ENCODE data around the gene ZBP1.

ZBP1 gene

GRCh38 chr20:57595041-57596030 lies 24.9 kb downstream of the ZBP1 start:
- H3K27ac ChIP-seq, result no peak overlapping the region
- no peak for TF ChIP-seq CTCF (IDR thresholded peaks at IDR 0.05)
- TF ChIP-seq ZFX (IDR thresholded peaks at IDR 0.05; ENCODE audit: borderline replicate concordance), result no peak

GRCh38 chr20:57594092-57594951 lies 25.9 kb downstream of the ZBP1 start:
- H3K27ac ChIP-seq, result no peak overlapping the region
- TF ChIP-seq ZFX (IDR thresholded peaks at IDR 0.05; ENCODE audit: borderline replicate concordance), result no peak
- peak; percentile 85 for TF ChIP-seq CTCF (IDR thresholded peaks at IDR 0.05)

- no peak overlapping the region for H3K27ac ChIP-seq
- TF ChIP-seq ZFX (IDR thresholded peaks at IDR 0.05; ENCODE audit: borderline replicate concordance) (no peak), CTCF (IDR thresholded peaks at IDR 0.05) (no peak)
Measured at GRCh38 chr20:57593134-57593886, 26.9 kb downstream of the ZBP1 start.

- H3K27ac ChIP-seq, result no peak overlapping the region
- TF ChIP-seq CTCF (IDR thresholded peaks at IDR 0.05), result no peak
- no peak for TF ChIP-seq ZFX (IDR thresholded peaks at IDR 0.05; ENCODE audit: borderline replicate concordance)
Measured at GRCh38 chr20:57592263-57593092, 27.7 kb downstream of the ZBP1 start.

- no peak for TF ChIP-seq ZFX (IDR thresholded peaks at IDR 0.05; ENCODE audit: borderline replicate concordance)
- no peak for TF ChIP-seq CTCF (IDR thresholded peaks at IDR 0.05)
- H3K27ac ChIP-seq, result no peak overlapping the region
Measured at GRCh38 chr20:57591289-57592229, 28.7 kb downstream of the ZBP1 start.

All from 22Rv1 (cell line).